GM18520 (cell line): ENCODE data around the gene CBY2.
A peak's percentile ranks its signal among the peaks of the same experiment; 100 is the strongest.

Experiments used
- ATAC-seq: cut with Tn5 transposase; IDR thresholded peaks from one replicate; pipeline ENCODE4 v1.9.1; 2021; ENCODE audit not compliant: unreplicated experiment

Gene CBY2

DNA sequence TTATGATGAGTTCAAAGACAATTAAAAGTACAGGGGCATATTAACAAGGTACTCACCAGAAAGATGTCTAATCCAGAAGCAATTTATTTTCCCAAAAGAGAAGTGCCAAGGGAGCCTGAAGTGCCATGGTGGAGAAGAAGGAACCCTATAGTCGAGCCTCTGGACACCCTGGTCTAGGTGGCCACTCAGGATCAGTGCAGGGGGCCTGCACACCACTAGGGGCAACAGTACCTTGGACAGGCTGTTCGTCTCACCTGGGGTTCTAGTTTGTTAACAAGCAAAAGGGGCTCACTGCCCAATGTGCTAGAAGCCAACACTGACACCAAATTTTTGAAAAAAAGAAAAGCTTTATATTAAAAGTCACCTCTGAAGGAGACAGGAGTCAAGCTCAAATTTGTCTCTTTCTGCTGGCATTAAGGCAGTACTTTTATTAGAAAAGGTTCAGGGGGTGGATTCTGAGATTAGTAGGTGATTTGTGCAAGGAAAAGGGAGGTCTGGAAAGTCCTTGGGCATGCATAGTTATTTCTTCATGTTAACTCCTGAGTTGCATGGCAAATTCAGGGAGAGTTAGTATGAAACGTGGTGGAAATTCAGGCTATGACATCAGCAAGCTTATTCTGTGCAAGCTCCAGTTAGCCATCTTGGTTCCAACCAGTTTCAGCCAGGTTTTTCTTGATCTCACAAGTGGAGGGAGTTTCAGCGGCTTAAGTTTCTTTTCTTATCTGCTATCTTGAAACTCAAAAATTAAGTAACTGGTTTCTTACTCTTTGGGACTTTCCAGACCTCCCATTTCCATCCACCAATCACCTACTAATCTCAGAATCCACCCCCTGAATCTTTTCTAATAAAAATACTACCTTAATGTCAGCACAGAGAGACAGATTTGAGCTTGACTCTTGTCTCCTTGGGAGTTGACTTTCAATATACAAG is 884 bp upstream of the CBY2 start:
- peak; percentile 44 for ATAC-seq

DNA sequence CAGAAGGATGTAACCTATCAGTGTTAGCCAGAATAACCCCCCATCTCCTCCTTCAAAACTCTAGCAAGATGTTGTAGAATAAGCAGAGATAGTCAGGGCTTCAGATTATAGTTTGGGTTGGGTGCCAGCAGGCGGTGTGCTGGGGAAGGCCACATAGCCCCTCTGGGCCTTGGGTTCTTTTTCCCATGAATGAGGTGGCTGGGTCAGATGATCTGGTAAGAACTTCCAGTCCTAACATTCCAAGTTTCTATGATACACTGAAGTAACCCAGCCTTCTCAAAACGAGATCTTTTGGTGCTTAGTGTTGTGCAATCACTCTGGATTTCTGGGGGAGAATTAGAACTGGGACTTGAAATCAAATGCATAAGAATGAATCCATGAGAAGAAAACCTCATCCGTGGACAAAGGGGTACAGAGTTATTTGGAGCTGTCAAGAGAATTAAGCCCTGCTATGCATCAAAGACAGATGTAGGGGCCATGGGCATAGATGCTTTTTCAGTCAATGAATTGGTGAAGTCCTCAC is 810 bp downstream of the CBY2 start:
- no peak for ATAC-seq

DNA sequence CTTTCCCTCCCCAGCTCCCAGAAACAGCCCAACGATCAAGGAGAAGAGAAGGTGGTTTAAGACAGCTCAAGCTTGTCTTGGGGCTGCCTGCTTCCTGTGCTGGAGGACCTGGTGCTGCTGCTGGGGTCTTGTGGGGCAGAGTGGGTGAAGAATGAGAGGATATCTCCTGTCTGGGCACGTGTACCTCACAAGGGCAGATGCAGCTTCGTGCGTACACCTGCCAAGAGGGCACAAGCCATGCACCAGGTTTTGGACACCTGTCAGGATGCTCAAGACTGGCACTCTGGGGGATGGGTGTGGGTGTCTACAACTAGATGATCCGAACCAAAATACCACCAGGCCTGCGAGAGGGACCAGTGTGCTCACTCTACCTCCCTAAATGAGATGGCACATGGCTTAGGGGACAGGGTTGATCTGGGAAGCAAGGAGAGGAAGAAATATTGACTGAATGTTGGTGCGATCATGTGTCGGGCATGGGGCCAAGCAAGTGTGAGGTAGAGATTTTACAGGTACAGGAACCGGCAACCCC is 2.2 kb downstream of the CBY2 start:
- ATAC-seq = no peak

DNA sequence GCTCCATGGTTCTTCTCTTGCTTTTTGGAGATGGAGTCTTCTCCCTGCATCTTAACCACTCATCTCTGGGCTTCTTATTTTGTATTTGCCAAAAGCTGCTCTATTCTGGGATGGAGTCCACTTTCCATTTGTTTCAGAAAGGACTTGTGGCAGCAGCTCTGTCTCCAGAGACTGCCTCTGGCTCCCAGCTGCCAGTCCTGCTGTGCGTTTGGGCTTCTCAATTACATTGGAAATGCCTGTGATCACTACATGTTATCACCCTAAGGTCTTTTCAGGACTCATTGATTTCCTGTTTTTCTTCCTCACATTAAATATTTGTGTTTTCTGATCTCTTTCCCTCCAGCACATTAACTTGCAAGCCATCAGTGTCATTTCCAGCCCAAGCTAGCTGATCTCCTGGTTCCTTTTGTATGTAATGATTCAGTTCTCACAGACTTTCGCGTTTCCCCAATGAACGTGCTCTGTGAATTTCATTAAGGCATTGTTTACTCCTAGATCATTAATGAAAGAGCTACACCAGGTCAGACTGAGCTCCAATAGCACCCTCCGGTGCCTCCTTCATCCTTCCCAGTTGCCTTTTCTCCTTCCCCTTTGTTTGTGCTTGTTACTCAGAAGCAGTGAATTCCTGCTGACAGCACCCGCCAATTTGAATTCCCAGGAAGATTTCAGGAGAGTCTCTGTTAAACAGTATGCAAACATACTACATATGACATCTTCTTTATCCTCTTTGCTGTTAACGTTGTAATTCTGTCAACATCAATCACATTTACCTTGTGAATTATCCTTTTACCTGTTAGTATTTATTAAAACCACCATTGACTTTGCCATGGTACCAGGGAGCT is 3.0 kb downstream of the CBY2 start:
- no peak for ATAC-seq

DNA sequence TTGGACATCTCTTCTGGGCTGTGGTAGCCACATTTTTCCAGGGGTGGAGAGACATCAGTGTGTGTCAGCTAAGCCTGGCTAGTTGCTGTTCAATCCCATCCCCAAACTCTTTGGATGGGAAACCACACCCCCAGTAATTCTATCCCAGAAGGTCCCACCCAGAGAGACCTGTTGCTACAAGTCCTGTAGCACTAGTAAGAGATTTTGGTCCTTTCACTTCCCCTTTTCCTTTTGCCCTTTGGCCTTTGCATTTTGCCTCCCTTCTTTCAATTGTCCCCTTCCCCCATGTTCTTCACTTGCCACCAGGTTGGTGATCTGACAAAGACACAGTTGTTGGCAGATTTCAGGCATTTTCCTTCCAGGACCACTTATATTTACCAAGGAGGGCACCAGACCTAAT is 3.8 kb downstream of the CBY2 start:
- ATAC-seq = peak; percentile 33

DNA sequence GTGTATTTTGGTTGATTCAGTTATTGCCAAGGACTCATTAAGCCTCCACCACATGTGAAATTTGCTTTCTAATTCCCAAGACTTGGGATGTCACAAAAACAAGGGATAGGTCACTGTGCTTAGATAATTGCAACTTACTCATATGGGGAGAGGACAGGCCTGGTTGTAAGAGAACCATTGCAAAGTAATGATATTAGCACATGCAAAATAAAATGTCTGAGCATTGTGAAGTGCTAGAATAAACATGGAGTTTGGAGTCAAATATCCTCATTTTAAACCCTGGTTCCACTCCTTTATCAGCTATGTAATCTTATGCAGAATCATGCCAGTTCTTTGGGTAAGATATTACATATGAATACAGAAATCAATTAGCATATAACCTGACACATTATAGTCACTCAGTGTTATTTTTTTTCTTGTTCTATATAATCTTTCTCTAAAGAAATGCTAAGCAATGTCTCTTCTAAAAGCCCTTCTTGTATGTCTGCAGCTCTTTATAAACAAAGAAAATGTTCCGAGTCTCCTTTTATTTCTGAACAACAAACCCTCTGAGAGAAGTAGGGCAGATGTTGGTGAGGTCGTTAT is 5.5 kb downstream of the CBY2 start:
- no peak for ATAC-seq

DNA sequence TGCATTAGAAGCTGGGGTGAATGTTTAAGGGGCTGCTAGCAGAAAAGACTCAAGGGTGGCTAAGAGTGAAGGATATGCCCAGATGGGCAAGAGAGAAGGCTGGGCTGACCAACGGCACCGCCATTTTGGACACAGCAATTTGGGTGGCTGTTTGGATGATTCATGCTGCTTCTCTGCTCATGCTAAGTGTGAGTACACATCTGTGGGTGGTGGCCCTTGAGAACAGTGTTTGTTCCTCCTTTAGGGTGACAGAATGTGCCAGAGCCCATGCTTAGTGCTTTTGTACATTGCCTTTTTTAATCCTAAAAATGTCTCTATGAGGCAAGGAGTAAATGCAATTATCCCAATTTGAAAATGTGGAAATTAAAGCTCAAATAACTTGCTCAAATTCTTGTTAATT is 9.8 kb downstream of the CBY2 start:
- ATAC-seq = no peak

DNA sequence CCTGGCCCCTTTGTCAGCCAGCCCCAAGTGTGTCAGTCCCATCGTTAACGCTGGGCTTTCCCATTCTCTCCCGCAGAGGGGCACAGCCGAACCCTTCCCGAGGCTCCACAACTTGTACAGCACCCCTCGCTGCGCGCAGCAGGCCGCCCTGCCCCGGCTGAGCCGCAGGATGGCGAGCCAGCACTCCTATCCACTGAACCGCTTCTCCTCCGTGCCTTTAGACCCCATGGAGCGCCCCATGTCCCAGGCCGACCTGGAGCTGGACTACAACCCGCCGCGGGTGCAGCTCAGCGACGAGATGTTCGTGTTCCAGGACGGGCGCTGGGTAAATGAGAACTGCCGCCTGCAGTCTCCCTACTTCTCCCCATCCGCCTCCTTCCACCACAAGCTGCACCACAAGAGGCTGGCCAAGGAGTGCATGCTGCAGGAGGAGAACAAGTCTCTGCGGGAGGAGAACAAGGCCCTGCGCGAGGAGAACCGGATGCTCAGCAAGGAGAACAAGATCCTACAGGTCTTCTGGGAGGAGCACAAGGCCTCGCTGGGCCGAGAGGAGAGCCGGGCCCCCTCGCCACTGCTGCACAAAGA is 11.1 kb downstream of the CBY2 start:
- ATAC-seq = no peak

DNA sequence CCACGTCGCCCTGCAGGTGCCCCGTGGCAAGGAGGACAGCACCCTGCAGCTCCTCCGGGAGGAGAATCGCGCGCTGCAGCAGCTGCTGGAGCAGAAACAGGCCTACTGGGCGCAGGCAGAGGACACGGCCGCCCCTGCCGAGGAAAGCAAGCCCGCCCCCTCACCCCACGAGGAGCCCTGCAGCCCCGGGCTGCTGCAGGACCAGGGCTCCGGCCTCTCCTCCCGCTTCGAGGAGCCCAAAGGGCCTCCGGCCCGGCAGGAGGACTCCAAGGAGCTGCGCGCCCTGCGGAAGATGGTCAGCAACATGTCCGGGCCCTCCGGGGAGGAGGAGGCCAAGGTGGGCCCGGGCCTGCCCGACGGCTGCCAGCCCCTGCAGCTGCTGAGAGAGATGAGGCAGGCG is 11.6 kb downstream of the CBY2 start:
- no peak for ATAC-seq

DNA sequence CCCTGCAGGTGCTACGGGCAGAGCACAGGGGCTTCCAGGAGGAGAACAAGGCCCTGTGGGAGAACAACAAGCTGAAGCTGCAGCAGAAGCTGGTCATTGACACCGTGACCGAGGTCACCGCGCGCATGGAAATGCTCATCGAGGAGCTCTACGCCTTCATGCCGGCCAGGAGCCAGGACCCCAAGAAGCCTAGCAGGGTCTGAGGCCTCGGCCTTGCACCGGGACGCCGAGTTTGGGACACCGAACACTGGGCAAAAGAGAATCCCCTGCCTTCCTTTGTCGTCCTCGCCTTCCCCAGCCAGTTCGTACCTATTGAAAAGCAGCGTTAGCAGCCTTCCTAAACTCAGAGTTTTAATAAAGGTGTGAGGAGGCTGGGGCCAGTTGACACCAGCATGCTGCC is 12.1 kb downstream of the CBY2 start:
- no peak for ATAC-seq

DNA sequence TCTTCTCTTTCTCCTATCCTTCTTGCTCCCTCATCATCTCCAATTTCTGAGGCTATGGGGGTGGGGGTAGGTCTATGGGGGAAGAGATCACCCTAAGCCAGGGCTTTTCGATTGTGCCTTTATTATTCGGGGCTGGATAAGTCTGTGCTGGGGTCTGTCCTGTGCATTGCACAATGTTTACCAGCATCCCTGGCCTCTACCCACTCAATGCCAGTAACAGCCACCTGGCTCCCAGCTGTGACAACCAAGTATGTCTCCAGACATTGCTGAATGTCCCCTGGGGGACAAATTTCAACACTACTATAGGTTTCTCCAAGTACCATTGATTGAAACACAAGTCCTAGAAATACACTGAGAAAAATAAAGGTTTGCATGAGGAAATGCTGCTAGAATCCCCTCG is 13.2 kb downstream of the CBY2 start:
- ATAC-seq = no peak

DNA sequence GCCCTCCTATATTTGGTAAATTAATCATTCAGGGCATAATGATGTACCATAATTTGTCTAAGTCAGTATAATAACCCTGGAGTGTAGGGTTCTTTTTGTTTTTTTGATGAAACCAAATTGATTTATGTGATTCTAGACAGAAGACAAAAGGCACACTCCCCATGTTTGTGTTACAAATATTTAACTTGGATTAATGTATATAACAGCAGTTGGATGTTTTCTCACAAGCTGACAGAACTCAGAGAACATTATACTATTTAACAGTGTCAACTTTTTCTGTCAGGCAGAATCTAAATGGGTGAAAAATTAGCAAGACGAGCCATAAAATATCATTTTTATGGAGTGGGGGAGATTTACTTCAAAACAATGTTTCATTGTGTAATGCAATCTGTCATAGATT is 15.2 kb downstream of the CBY2 start:
- ATAC-seq = no peak

DNA sequence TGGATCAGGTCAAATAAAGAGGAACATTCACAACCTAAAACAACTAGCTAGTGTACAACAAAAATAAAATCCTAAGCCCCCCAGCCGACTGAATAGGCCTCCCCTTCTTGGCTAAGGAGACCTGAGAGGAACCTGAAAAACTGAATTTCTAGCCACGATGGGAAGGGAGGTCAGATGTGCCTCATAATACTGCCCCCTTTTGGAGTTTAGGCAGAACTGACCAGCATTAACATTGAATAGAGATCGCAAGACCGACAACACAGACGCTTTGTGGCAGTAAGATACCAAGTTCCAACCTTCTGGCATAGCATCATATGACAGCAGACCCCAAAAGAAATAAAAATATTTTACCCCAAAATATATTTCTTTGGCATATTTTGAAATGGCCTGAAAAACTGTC is 15.9 kb downstream of the CBY2 start:
- ATAC-seq = no peak

DNA sequence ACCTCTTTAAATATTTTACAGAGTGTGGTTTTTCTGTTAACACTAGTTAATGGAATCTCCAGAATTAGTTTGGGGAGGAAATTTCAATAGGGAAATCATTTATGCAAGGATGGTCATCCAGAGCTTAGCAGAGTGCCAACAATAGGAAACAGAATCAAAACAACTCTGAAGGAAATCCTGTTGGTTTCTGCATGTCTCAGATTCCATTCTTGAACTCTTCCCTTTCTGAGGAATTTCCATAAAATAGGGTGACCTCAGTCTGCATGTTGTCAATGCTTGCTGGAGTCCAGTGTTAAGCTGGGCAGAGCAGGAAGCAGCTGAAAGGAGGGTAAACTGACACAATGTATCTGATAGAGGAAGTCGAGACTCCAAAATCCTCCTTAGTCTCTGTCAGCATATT is 16.9 kb downstream of the CBY2 start:
- no peak for ATAC-seq

DNA sequence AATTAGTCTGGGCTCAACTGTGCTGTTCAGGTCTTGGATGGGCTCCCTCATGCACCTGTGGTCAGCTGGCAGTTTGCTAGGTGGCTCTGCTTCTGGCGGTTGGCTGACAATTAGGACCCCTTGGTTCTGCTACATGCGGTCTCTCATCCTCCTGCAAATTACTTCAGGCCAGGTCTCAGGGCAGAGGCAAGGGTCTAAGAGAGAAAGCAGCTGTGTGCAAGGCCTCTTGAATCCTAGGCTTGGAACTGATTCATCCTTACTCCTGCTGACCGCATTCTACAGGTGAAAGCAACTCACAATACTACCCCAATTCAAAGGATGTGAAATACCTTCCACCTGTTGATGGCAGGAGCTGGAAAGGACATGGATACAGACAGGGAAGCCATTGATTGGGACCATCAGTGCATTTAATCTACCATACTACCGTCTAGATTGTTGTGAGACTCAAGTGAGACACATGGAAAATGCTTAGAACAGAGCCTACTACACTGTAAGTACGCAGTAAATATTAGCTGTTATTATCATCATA is 19.1 kb downstream of the CBY2 start:
- ATAC-seq = no peak

DNA sequence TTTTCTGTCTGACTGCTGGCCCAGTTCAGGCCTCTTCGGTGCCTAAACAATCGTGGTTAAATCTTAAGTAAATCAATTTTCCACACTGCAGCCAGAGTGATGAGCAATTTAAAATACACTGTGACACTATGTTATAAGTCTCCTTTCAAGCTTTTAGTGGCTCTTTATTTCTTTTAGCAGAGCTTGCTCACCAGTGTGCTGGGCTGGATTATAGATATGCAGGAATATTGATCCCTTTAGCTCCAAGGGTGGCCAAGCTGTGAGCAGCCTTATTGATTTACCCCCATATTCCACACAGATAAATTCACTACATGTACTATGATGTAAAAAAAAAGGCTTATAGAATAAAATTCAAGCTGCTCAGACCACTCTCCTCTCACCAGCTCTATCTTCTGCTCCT is 21.7 kb downstream of the CBY2 start:
- ATAC-seq = no peak

DNA sequence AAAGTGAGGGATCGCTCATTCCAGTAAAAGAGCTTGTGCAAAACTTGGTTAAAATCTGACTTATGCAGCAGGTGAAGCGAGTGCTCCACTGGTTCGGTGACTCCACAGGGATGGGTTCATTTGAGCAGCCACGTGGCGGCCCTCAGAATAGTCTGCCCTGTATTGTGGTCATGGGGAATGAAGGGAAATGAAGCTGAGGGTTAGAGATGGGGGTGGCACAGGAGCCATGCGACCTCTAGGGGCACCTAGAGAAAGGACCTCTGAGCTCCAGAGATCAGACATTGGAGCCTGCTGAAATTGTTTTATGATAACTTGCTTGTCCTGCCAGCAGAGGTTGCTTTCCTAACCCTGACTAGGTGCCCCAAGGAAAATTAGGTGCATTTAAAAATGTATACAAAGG is 26.6 kb downstream of the CBY2 start:
- no peak for ATAC-seq

DNA sequence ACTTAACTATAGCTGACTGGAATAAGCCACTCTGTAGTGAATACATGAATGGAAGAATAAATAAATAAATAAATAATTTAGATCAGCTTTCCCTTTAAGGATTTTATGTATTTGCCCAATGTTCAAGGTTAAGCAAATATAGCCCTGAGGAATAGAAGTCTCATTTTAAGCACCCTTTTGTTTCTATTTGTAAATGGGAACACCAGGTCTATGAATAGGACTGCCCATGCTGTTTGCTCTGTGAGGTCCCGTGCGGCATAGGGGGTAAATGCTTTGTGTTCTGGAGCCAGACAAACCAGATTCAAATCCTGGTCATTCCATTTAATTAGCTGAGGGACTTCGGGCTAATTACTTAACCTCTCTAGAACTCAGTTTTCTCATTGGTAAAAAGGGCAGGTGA is 29.3 kb downstream of the CBY2 start:
- ATAC-seq = no peak

DNA sequence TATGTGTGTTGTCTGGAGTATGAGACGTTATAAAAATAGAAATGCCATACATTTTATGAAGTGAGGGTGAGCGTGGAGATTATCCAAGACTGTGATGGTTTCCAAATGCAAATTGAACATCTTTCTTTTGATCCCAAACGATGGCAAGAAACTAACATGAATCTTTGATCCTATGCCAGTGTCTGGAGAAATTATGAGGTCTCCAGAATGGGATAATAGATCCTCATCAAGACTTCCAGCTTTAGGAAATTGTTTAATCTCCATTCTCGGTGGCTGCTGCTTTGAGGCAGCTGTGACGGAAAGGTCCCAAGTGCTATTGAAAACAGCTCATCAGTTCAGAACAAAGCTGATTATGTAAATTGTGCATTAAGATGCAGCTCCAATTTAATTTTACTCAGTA is 30.8 kb downstream of the CBY2 start:
- ATAC-seq = no peak

DNA sequence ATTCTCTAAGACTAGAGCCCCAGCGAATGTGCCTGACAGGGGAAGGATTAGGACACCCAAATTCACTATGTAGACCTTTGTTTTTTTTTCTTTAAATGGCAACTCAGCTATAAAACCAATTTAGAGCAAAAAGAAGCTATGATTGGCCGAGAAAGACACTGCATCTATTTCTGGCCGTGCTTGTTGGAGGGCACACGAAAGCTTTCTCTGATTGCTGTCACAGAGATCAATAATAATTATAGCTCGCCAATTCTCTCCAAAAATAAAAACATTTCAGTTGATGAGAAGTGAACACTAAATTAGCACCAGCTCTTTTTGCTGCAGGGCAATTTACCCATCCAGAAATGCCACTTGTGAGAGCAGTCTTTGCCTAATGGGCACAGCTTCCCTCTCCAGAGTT is 31.2 kb downstream of the CBY2 start:
- ATAC-seq = no peak

DNA sequence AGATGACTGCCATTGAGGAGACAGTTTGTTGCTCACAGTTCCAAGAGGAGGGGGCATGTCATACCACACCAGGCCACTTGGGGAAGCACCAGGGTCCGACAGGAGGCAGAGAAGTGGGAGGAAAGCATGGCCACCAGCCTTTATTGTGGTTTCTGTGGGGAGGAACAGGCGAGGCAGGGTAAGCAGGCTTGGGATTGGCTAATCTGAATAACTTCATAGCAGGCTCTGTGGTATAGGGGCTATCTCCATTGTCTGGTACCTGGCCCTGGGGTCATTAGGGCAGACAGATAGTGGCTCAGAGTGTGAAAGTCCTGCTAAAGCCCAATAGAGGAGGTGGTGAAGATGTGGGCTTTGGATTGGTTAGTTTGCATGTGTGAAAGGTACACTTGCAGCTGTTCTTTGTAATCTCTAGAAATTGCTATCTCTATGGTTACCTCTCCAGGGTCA is 35.5 kb downstream of the CBY2 start:
- no peak for ATAC-seq
